ENCODE measurements around the gene ROR1.

Gene ROR1

GRCh38 chr1:63821091-63822005 is 47.5 kb downstream of the ROR1 start (continued):
- TF ChIP-seq ZNF239 (tag by site-specific recombination; IDR thresholded peaks at IDR 0.05), result no peak
- TF ChIP-seq ZNF629 (tag by site-specific recombination; IDR thresholded peaks at IDR 0.05), result 0 out of 2 replicates have a peak, but pooled peaks have one; percentile 16
- TF ChIP-seq ZNF660 (tag by site-specific recombination; IDR thresholded peaks at IDR 0.05), result peak; percentile 75
- peak; percentile 63 for TF ChIP-seq ZBTB17 (tag by site-specific recombination; IDR thresholded peaks at IDR 0.05)
- TF ChIP-seq ZNF785 (tag by site-specific recombination; IDR thresholded peaks at IDR 0.05), result no peak
- TF ChIP-seq SP7 (tag by site-specific recombination; IDR thresholded peaks at IDR 0.05), result 0 out of 2 replicates have a peak, but pooled peaks have one; percentile 38
- TF ChIP-seq YY2 (tag by site-specific recombination; IDR thresholded peaks at IDR 0.05), result no peak
- TF ChIP-seq ZNF366 (tag by site-specific recombination; conservative IDR thresholded peaks at IDR 0.05), result peak; percentile 44; the same call in 1 of the 2 replicates
- peak; percentile 46; the same call in 1 of the 2 replicates for TF ChIP-seq ZNF335 (tag by site-specific recombination; conservative IDR thresholded peaks at IDR 0.05)
- 0 out of 2 replicates have a peak, but pooled peaks have one; percentile 4 for TF ChIP-seq ZNF394 (tag by site-specific recombination; IDR thresholded peaks at IDR 0.05; ENCODE audit: borderline replicate concordance)

DNA sequence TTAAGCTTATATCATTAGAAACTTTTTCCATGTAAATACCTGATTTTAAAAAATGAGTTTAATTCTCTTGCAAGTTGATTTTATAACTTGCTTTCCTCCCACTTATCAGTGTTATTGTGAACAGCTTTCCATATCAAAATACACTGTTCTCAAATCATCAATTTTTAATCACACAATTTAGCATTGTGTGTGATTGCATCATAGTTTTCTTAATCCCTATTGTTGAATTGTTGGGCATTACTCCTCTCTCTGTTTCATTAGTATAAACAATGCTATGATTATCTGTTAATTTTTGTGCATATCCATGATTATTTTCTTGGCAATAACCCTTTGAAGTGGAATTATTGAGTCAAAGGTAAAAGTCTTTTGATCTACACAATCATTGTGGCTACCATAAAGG is 48.7 kb downstream of the ROR1 start:
- POLR2A ChIA-PET, result no interaction called here
- Histone ChIP-seq H3K27ac (ENCODE audit: extremely low read depth, low read depth, low read length) (no peak overlapping the region), H3K36me3 (ENCODE audit: control insufficient read depth in 2 of 2, insufficient read depth in 1 of 2, low read length in 2 of 2) (no peaks in the 10 kb centered on the region), H3K4me3 (ENCODE audit: low read depth, low read length) (no peak overlapping the region), H3K9me3 (ENCODE audit: control insufficient read depth, insufficient read depth, low read depth, low read length) (no peaks in the 10 kb centered on the region), H3K4me1 (ENCODE audit: control insufficient read depth, insufficient read depth, low read length) (peaks cover 27% of the 10 kb centered on the region)
- CTCF ChIA-PET, result interaction anchor here (0.6 to 0.9 kb wide), 3 partner anchors 11 to 1540 kb away, joined by 3 to 4 read pairs (median 3); no protein-coding TSS in a partner anchor
- no peak for TF ChIP-seq ZNF114 (tag by site-specific recombination; IDR thresholded peaks at IDR 0.05)
- no peak for TF ChIP-seq ZXDB (tag by site-specific recombination; IDR thresholded peaks at IDR 0.05)
- TF ChIP-seq OSR2 (tag by site-specific recombination; IDR thresholded peaks at IDR 0.05), result no peak
- TF ChIP-seq ZNF350 (tag by site-specific recombination; IDR thresholded peaks at IDR 0.05), result no peak
- TF ChIP-seq CTCF (tag by site-specific recombination; IDR thresholded peaks at IDR 0.05), result no peak
- no peak for TF ChIP-seq ZNF629 (tag by site-specific recombination; IDR thresholded peaks at IDR 0.05)
- no peak for TF ChIP-seq ZNF610 (tag by site-specific recombination; IDR thresholded peaks at IDR 0.05; ENCODE audit: borderline replicate concordance)
- no peak for TF ChIP-seq ZNF266 (tag by site-specific recombination; IDR thresholded peaks at IDR 0.05; ENCODE audit: low read depth)
- TF ChIP-seq ZNF530 (tag by site-specific recombination; IDR thresholded peaks at IDR 0.05; ENCODE audit: low read depth), result no peak
- TF ChIP-seq ZNF37A (tag by site-specific recombination; IDR thresholded peaks at IDR 0.05), result no peak
- no peak for TF ChIP-seq ZNF48 (tag by site-specific recombination; IDR thresholded peaks at IDR 0.05)
- no peak for TF ChIP-seq ZNF391 (tag by site-specific recombination; IDR thresholded peaks at IDR 0.05; ENCODE audit: borderline replicate concordance, low read depth)
- TF ChIP-seq ZNF394 (tag by site-specific recombination; IDR thresholded peaks at IDR 0.05; ENCODE audit: borderline replicate concordance), result no peak
- TF ChIP-seq PRDM1 (tag by site-specific recombination; IDR thresholded peaks at IDR 0.05), result no peak
- TF ChIP-seq WT1 (tag by site-specific recombination; IDR thresholded peaks at IDR 0.05), result no peak
- no peak for TF ChIP-seq ZSCAN23 (tag by site-specific recombination; IDR thresholded peaks at IDR 0.05)
- no peak for TF ChIP-seq ZNF157 (tag by site-specific recombination; IDR thresholded peaks at IDR 0.05)

Data from HEK293 (cell line).